ENCODE results near the gene GRK3. TPM values are rescaled to one million over a fixed set of nuclear protein-coding genes. Genes with fewer than 3 reads are reported as not detected.

GRK3 gene
- polyA plus RNA-seq, 2 donors: 0.41 to 0.51 TPM

DNA sequence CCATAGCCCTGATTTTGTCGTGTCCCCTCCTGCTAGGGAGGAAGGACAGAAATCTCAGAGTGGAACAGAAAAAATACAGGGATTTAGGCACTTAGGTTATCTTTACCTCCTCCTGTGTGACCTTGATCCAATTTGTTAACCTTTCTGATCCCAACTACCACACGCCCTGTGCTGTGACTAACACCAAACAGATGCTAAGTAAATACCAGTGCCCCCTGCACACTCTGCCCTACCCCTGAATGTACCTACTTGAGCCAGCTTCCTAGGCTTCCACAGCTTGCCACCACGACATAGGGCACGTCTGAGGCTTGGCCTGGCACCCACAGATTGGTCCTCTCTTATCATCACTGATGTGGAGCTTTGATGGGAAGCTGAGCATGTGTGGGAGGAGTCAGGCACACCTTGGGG lies 186.7 kb downstream of the GRK3 start:
- 53 to 60% methylated on average over 4 of the region's 4 CpGs for WGBS, 2 donors
- H3K36me3 ChIP-seq (ENCODE audit: control insufficient read depth in 2 of 2, insufficient read depth in 2 of 2, low read length in 1 of 2): no peaks in the 10 kb centered on the region
- H3K9me3 ChIP-seq (ENCODE audit: control insufficient read depth in 2 of 2, insufficient read depth in 1 of 2, low read depth in 1 of 2, low read length in 1 of 2): peaks cover 0 to 2% of the 10 kb centered on the region in 2 donors
- no peak overlapping the region for H3K27ac ChIP-seq (ENCODE audit: low read depth in 2 of 2, low read length in 1 of 2)
- no peak overlapping the region for H3K4me3 ChIP-seq (ENCODE audit: low read depth in 1 of 2, low read length in 2 of 2)
- no peaks in the 10 kb centered on the region for H3K4me1 ChIP-seq (ENCODE audit: control insufficient read depth in 2 of 2, insufficient read depth in 2 of 2, low read length in 1 of 2)
- no peaks in the 10 kb centered on the region for H3K27me3 ChIP-seq (ENCODE audit: control insufficient read depth in 1 of 2, insufficient read depth in 2 of 2, low read length in 2 of 2)

DNA sequence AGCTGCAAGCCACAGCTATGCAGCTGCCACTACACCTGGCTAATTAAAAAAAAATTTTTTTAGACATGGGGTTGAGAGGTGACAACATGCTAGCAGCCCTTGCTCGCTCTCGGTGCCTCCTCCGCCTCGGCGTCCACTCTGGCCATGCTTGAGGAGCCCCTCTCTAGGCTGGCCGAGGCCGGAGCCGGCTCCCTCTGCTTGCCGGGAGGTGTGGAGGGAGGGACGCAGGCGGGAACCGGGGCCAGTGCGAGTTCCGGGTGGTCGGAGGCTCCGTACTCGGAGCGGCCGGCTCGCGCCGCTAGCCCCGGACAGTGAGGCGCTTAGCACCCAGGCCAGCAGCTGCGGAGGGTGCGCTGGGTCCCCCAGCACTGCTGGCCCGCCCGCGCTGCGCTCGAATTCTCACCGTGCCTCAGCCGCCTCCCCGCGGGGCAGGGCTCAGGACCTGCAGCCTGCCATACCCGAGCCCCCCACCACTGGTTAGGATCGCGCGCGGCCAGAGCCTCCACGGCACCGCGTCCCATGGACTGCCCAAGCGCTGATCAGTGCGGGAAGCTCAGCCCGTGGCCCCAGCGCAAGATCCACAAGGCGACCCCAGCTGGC lies 188.2 kb downstream of the GRK3 start:
- Histone ChIP-seq H3K27me3 (ENCODE audit: control insufficient read depth in 1 of 2, insufficient read depth in 2 of 2, low read length in 2 of 2) (no peaks in the 10 kb centered on the region), H3K4me3 (ENCODE audit: low read depth in 1 of 2, low read length in 2 of 2) (no peak overlapping the region), H3K4me1 (ENCODE audit: control insufficient read depth in 2 of 2, insufficient read depth in 2 of 2, low read length in 1 of 2) (no peaks in the 10 kb centered on the region), H3K9me3 (ENCODE audit: control insufficient read depth in 2 of 2, insufficient read depth in 1 of 2, low read depth in 1 of 2, low read length in 1 of 2) (peaks cover 0 to 2% of the 10 kb centered on the region in 2 donors), H3K27ac (ENCODE audit: low read depth in 2 of 2, low read length in 1 of 2) (no peak overlapping the region), H3K36me3 (ENCODE audit: control insufficient read depth in 2 of 2, insufficient read depth in 2 of 2, low read length in 1 of 2) (no peaks in the 10 kb centered on the region)
- 89 to 94% methylated on average over 38 to 48 of the region's 48 CpGs for WGBS, 2 donors

DNA sequence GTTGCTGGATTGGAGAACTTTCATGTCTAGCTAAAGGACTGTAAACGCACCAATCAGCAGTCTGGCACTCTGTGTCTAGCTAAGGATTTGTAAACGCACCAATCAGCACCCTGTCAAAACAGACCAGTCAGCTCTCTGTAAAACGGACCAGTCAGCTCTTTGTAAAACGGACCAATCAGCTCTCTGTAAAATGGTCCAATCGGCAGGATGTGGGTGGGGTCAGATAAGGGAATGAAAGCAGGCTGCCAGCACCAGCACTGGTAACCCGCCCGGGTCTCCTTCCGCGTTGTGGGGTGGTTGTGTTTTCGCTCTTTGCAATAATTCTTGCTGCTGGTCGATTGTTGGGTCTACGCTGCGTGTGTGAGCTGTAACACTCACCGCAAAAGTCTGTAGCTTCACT lies 188.8 kb downstream of the GRK3 start:
- no peak overlapping the region for H3K4me3 ChIP-seq (ENCODE audit: low read depth in 1 of 2, low read length in 2 of 2)
- no peaks in the 10 kb centered on the region for H3K27me3 ChIP-seq (ENCODE audit: control insufficient read depth in 1 of 2, insufficient read depth in 2 of 2, low read length in 2 of 2)
- H3K27ac ChIP-seq (ENCODE audit: low read depth in 2 of 2, low read length in 1 of 2): no peak overlapping the region
- no peaks in the 10 kb centered on the region for H3K4me1 ChIP-seq (ENCODE audit: control insufficient read depth in 2 of 2, insufficient read depth in 2 of 2, low read length in 1 of 2)
- WGBS, 2 donors: 92 to 93% methylated on average over 14 of the region's 14 CpGs
- H3K9me3 ChIP-seq (ENCODE audit: control insufficient read depth in 2 of 2, insufficient read depth in 1 of 2, low read depth in 1 of 2, low read length in 1 of 2): peaks cover 0 to 2% of the 10 kb centered on the region in 2 donors
- no peaks in the 10 kb centered on the region for H3K36me3 ChIP-seq (ENCODE audit: control insufficient read depth in 2 of 2, insufficient read depth in 2 of 2, low read length in 1 of 2)

DNA sequence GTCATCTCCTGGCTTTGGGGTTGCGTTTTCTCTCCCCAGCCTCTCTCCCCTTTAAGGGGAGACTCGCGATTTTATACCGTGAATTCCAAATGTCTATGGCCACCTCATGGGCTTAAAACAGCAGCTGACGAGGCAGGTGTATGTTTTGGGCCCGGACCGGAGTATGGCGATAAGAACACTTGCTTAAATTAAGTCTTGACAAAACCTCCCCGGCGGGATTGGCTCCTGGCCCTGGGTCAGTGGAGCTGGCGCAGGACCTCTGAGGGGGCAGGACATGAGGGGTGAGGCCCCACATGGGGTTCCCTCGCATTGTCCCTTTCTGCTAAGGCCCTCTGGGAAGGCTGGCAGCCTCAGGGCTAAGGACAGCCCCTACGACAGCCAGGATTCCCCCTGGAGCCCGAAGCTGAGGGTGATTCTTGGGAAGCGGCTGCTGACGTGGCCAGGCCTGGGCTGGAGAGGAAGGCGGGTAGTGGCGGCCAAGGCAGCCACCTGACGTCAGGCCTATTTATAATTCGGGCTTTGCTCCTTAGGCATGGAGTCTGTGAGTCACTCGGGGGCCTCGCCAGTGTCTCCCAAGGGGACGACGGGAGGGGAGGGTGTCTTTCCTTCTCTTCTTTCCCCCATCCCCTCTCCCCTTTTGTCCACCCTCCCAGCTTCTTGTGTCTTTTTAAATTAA lies 190.2 kb downstream of the GRK3 start:
- H3K9me3 ChIP-seq (ENCODE audit: control insufficient read depth in 2 of 2, insufficient read depth in 1 of 2, low read depth in 1 of 2, low read length in 1 of 2): peaks cover 0 to 2% of the 10 kb centered on the region in 2 donors
- no peak overlapping the region for H3K4me3 ChIP-seq (ENCODE audit: low read depth in 1 of 2, low read length in 2 of 2)
- H3K36me3 ChIP-seq (ENCODE audit: control insufficient read depth in 2 of 2, insufficient read depth in 2 of 2, low read length in 1 of 2): no peaks in the 10 kb centered on the region
- H3K27me3 ChIP-seq (ENCODE audit: control insufficient read depth in 1 of 2, insufficient read depth in 2 of 2, low read length in 2 of 2): no peaks in the 10 kb centered on the region
- WGBS, 2 donors: 72 to 83% methylated on average over 24 of the region's 24 CpGs
- H3K27ac ChIP-seq (ENCODE audit: low read depth in 2 of 2, low read length in 1 of 2): no peak overlapping the region
- H3K4me1 ChIP-seq (ENCODE audit: control insufficient read depth in 2 of 2, insufficient read depth in 2 of 2, low read length in 1 of 2): no peaks in the 10 kb centered on the region

DNA sequence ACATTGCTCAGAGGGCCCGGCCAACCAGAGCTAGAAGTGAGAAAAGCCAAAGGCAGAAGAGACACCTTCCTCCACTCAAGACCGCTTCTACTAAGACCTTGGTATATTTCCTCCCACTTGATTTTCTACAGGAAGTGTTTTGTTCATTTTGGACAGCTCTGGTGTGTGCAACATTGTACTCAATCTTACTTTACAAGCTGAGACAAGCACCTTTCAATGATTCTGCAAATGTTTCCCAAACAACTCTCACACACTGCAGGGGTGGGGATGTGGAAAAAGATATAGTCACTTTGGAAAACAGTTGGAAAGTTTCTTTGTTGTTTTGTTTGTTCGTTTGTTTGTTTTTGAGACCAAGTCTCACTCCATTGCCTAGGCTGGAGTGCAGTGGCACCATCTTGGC lies 193.2 kb downstream of the GRK3 start:
- WGBS, 2 donors: 59 to 63% methylated on average over 3 of the region's 3 CpGs
- H3K4me3 ChIP-seq (ENCODE audit: low read depth in 1 of 2, low read length in 2 of 2): no peak overlapping the region
- no peaks in the 10 kb centered on the region for H3K4me1 ChIP-seq (ENCODE audit: control insufficient read depth in 2 of 2, insufficient read depth in 2 of 2, low read length in 1 of 2)
- H3K36me3 ChIP-seq (ENCODE audit: control insufficient read depth in 2 of 2, insufficient read depth in 2 of 2, low read length in 1 of 2): no peaks in the 10 kb centered on the region
- no peak overlapping the region for H3K27ac ChIP-seq (ENCODE audit: low read depth in 2 of 2, low read length in 1 of 2)
- peaks cover 0 to 2% of the 10 kb centered on the region in 2 donors for H3K9me3 ChIP-seq (ENCODE audit: control insufficient read depth in 2 of 2, insufficient read depth in 1 of 2, low read depth in 1 of 2, low read length in 1 of 2)
- H3K27me3 ChIP-seq (ENCODE audit: control insufficient read depth in 1 of 2, insufficient read depth in 2 of 2, low read length in 2 of 2): no peaks in the 10 kb centered on the region

DNA sequence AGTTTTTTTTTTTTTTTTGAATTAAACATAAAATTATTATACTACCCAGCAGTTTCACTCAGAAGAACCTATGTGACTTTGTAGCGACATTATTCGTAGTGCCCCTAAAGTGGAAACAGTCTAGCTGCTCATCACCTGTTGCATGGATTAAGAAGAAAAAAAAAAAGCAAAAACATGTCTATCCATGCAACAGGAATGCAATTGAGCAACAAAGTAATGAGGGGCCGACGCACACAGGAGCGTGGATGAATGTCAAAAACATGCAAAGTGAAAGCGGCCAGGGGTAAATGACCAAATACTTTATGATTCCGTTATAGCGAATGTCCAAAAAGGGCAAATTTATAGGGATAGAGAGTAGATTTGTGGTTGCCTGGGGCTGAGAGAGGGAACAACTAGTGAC lies 193.8 kb downstream of the GRK3 start:
- 71 to 82% methylated on average over 8 of the region's 8 CpGs for WGBS, 2 donors

DNA sequence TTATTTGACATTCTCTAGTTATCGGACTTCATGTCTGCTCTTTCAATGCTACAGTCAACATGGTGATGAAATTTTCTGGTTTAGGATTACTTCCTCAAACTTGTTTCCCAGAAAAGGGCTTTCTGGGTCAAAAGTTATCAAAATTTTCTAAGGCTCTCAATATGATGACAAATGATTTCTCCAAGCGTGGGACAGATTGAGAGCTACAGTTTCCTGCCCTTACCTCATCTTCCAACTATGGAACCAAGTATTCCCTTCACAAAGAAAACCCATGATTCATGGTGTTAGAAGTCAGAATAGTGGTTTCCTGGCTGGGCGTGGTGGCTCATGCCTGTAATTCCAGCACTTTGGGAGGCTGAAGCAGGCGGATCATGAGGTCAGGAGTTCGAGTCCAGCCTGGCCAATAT lies 195.4 kb downstream of the GRK3 start:
- Histone ChIP-seq H3K4me1 (ENCODE audit: control insufficient read depth in 2 of 2, insufficient read depth in 2 of 2, low read length in 1 of 2) (no peaks in the 10 kb centered on the region), H3K9me3 (ENCODE audit: control insufficient read depth in 2 of 2, insufficient read depth in 1 of 2, low read depth in 1 of 2, low read length in 1 of 2) (no peaks in the 10 kb centered on the region), H3K27ac (ENCODE audit: low read depth in 2 of 2, low read length in 1 of 2) (no peak overlapping the region), H3K27me3 (ENCODE audit: control insufficient read depth in 1 of 2, insufficient read depth in 2 of 2, low read length in 2 of 2) (no peaks in the 10 kb centered on the region), H3K4me3 (ENCODE audit: low read depth in 1 of 2, low read length in 2 of 2) (no peak overlapping the region), H3K36me3 (ENCODE audit: control insufficient read depth in 2 of 2, insufficient read depth in 2 of 2, low read length in 1 of 2) (no peaks in the 10 kb centered on the region)
- 47 to 50% methylated on average over 5 of the region's 5 CpGs for WGBS, 2 donors

More for the DNA sequence above, 193.8 kb downstream of the GRK3 start:
- H3K36me3 ChIP-seq (ENCODE audit: control insufficient read depth in 2 of 2, insufficient read depth in 2 of 2, low read length in 1 of 2): no peaks in the 10 kb centered on the region
- no peak overlapping the region for H3K4me3 ChIP-seq (ENCODE audit: low read depth in 1 of 2, low read length in 2 of 2)
- peaks cover 0 to 2% of the 10 kb centered on the region in 2 donors for H3K9me3 ChIP-seq (ENCODE audit: control insufficient read depth in 2 of 2, insufficient read depth in 1 of 2, low read depth in 1 of 2, low read length in 1 of 2)
- H3K27me3 ChIP-seq (ENCODE audit: control insufficient read depth in 1 of 2, insufficient read depth in 2 of 2, low read length in 2 of 2): no peaks in the 10 kb centered on the region
- no peak overlapping the region for H3K27ac ChIP-seq (ENCODE audit: low read depth in 2 of 2, low read length in 1 of 2)
- H3K4me1 ChIP-seq (ENCODE audit: control insufficient read depth in 2 of 2, insufficient read depth in 2 of 2, low read length in 1 of 2): no peaks in the 10 kb centered on the region

DNA sequence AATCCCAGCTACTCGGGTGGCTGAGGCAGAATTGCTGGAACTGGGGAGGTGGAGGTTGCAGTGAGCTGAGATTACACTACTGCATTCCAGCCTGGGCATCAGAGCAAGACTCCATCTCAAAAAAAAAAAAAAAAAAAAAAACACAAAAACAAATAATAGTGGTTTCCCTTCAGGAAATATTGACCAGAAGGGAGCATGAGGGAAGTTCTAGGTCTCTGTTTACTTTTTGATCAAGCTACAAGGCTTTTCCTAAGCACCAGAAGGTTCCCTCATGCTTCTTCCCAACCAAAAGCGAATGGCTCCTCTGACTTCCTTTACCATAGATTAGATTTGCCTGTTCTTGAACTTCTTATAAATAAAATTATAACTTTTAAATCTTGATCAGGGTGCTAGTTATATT lies 195.8 kb downstream of the GRK3 start:
- no peaks in the 10 kb centered on the region for H3K27me3 ChIP-seq (ENCODE audit: control insufficient read depth in 1 of 2, insufficient read depth in 2 of 2, low read length in 2 of 2)
- 45 to 61% methylated on average over 2 of the region's 2 CpGs for WGBS, 2 donors
- no peaks in the 10 kb centered on the region for H3K36me3 ChIP-seq (ENCODE audit: control insufficient read depth in 2 of 2, insufficient read depth in 2 of 2, low read length in 1 of 2)
- H3K4me1 ChIP-seq (ENCODE audit: control insufficient read depth in 2 of 2, insufficient read depth in 2 of 2, low read length in 1 of 2): no peaks in the 10 kb centered on the region
- no peak overlapping the region for H3K27ac ChIP-seq (ENCODE audit: low read depth in 2 of 2, low read length in 1 of 2)
- H3K9me3 ChIP-seq (ENCODE audit: control insufficient read depth in 2 of 2, insufficient read depth in 1 of 2, low read depth in 1 of 2, low read length in 1 of 2): no peaks in the 10 kb centered on the region
- no peak overlapping the region for H3K4me3 ChIP-seq (ENCODE audit: low read depth in 1 of 2, low read length in 2 of 2)

DNA sequence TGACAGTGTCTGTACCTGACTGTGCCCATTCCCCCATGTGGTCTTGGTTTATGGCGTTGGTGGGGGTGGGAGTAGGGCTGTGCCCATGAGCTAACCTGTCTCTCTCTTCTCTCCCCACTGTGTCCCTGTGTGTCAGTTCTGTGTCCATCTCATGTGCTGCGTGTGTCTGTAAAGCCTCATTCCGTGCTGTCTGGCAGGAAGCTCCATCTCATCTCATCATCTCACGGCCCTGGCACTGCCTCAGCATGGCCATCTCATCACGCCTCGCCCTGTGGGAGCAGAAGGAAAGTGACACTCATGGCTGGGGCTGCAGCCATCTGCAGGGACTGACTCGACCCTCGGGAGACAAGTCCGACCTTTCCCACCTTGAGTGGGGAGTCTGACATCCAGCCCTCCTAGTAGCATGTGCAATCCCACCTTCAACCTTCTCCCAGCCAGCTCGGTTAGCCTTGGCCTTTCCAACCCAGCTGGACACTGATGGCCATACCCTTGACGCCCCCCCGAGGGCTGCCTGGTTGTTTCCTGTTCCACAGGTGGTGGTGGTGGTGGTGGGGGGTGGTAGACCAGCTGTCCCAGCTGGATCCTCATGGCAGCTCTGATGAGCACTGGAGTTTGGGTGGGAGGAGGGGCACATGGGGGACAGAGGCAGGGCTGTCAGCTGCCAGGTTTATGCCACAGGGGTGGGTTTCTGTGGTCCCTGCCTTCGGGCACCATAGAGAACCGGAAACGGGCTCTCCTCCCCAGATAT lies 196.5 kb downstream of the GRK3 start:
- no peak overlapping the region for H3K27ac ChIP-seq (ENCODE audit: low read depth in 2 of 2, low read length in 1 of 2)
- H3K36me3 ChIP-seq (ENCODE audit: control insufficient read depth in 2 of 2, insufficient read depth in 2 of 2, low read length in 1 of 2): no peaks in the 10 kb centered on the region
- H3K4me3 ChIP-seq (ENCODE audit: low read depth in 1 of 2, low read length in 2 of 2): no peak overlapping the region
- no peaks in the 10 kb centered on the region for H3K4me1 ChIP-seq (ENCODE audit: control insufficient read depth in 2 of 2, insufficient read depth in 2 of 2, low read length in 1 of 2)
- no peaks in the 10 kb centered on the region for H3K9me3 ChIP-seq (ENCODE audit: control insufficient read depth in 2 of 2, insufficient read depth in 1 of 2, low read depth in 1 of 2, low read length in 1 of 2)
- no peaks in the 10 kb centered on the region for H3K27me3 ChIP-seq (ENCODE audit: control insufficient read depth in 1 of 2, insufficient read depth in 2 of 2, low read length in 2 of 2)
- WGBS, 2 donors: 78 to 83% methylated on average over 15 of the region's 15 CpGs

All from esophagus (tissue), 2 donors.